PC-3 (cell line): ENCODE measurements around the gene POR.

Experiments used
- EZH2 ChIP-seq: fragments of 300-600 bp; sonication (generic); IDR thresholded peaks from one replicate; pipeline ENCODE4 v1.6.1; 2017; ENCODE audit warnings: antibody characterized with exemption, mild to moderate bottlenecking, low read length; ENCODE audit not compliant: unreplicated experiment
- TF ChIP-seq, protein P1 (sequence below): fragments of 300-600 bp; sonication (generic); conservative IDR thresholded peaks from 2 replicates; pipeline ENCODE4 v1.5.1; 2017; ENCODE audit warnings: antibody characterized with exemption, low read depth, mild to moderate bottlenecking, low read length

DNA sequence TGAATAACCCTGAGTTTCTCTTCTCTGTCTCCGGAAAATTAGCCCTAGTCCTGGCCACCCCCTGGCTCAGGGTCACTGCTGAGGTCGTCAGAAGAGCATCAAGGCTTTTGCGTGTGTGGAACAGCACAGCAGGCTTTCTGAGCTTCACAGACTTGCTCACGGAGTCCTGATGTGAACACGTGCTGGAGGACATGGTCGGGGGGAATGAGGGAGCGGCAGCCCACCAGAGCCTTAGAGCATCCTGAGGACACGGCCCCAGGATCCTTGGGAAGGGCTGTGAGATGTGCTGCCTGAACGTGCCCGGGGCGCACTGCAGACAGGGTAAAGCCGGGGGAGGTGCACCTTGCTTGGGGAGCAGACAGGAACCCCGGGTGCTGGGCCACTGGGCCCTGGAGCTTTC, 50.7 kb downstream of the POR start:
- no peak for TF ChIP-seq EZH2
- TF ChIP-seq, protein P1, sequence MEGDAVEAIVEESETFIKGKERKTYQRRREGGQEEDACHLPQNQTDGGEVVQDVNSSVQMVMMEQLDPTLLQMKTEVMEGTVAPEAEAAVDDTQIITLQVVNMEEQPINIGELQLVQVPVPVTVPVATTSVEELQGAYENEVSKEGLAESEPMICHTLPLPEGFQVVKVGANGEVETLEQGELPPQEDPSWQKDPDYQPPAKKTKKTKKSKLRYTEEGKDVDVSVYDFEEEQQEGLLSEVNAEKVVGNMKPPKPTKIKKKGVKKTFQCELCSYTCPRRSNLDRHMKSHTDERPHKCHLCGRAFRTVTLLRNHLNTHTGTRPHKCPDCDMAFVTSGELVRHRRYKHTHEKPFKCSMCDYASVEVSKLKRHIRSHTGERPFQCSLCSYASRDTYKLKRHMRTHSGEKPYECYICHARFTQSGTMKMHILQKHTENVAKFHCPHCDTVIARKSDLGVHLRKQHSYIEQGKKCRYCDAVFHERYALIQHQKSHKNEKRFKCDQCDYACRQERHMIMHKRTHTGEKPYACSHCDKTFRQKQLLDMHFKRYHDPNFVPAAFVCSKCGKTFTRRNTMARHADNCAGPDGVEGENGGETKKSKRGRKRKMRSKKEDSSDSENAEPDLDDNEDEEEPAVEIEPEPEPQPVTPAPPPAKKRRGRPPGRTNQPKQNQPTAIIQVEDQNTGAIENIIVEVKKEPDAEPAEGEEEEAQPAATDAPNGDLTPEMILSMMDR, result no peak
